HG03175 (cell line): Measurements from ENCODE around the gene ABI3BP.
A peak's percentile ranks its signal among the peaks of the same experiment; 100 is the strongest.

Source experiments
- ATAC-seq: cut with Tn5 transposase; IDR thresholded peaks from one replicate; pipeline ENCODE4 v1.9.1; 2021; ENCODE audit warnings: mild to moderate bottlenecking, moderate library complexity; ENCODE audit not compliant: unreplicated experiment

Gene ABI3BP

GRCh38 chr3:100737334-100737733, 255.9 kb downstream of the ABI3BP start:
- ATAC-seq = no peak

DNA sequence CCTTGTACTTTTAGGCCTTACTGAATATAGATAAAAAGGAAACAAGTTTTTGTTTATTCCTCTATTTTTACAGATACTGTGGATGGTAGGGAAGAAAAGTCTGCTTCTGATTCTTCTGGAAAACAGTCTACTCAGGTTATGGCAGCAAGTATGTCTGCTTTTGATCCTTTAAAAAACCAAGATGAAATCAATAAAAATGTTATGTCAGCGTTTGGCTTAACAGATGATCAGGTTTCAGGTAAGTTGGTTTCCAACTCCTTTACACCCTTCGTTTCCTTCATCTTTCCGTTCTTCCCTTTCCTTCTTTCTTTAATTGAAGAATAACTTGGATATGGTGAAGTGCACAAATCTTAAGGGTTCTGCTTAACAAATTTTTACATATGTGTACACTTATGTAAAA, 260.8 kb downstream of the ABI3BP start:
- ATAC-seq = no peak

DNA sequence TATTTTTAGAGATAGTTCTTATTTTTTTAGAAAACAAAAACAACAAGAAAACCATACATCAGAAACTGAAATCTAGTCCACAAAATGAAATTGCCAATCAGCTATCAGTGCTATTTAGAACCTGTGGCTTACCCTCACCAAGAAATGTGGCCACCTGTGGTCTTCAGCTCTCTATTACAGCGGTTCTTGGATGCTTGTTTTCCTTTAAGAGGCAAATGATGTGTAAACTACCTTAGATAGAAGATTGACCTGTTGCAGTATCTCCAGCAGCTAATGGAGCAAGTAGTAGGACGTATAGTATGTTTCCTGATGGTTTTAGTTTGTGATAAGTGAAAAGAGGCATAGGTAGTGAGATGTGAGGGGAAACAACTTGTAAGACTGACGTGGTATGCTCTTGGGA, 262.7 kb downstream of the ABI3BP start:
- ATAC-seq = no peak

GRCh38 chr3:100726706-100727105, 266.5 kb downstream of the ABI3BP start:
- ATAC-seq = no peak

GRCh38 chr3:100725935-100726513, 267.2 kb downstream of the ABI3BP start:
- no peak for ATAC-seq

DNA sequence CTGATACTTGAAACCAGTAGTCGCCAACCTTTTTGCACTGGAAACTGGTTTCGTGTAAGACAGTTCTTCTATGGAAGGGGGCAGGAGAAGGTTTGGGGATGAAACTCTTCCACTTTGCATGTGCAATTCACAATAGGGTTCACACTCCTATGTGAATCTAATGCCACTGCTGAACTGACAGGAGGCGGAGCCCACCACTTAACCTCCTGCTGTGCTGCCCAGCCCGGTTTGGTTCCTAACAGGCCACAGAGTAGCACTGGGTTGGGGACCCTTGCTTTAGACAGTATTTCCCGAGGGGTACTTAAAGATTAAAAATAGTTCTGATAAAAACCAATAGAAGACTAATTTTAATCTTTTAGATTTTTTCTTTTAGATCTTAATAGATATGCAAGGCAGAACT, 272.8 kb downstream of the ABI3BP start:
- no peak for ATAC-seq

DNA sequence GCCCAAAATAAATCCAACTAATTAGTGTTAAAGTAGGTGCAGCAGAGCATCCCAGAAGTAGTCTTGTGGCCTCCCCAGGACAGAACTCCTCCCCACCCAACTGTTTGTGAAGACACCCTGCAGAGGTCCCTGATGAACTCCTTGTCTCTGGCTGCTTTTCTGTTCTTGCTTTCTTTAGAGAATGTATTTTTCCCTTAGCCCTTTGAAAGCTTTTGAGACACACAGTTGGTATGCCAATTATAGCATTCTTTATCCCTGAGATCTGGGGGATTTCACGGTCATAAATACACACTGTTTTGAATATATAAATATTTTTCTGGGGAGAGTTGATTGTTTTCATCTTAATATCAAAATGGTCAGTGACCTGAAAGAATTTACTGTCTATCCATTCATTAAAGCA, 274.1 kb downstream of the ABI3BP start:
- no peak for ATAC-seq

DNA sequence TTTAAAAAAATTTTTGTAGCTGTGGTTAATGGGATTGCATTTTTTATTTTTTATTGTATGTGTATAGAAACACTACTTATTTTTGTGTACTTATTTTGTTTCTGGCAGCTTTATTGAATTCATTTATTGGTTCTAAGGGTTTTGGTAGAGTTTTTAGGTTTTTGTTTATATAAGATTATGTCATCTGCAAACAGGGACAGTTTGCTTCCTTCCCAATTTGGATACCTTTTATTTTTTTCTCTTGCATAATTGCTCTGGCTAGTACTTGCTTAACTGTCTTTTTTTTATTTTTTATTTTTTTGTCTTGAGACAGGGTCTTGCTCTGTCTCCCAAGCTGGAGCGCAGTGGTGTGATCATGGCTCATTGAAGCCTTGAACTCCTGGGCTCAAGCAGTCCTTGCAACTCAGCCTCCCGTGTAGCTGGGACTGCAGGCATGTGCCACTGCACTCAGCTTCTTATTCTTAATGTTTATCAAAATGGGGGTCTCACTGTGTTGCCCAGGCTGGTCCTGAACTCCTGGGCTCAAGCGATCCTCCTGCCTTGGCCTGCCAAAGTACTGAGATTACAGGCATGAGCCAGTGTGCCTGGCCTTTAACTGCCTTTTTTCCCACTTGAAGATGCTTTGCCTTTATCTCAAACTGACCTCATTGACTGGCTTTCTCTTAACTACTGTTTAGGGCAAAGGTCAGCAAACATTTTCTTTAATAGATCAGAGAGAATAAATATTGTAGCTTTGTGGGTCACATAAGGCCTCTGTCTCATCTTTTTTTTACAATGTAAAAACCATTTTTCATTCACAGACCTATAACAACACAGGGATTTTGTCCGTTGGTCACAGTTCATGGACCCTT, 275.4 kb downstream of the ABI3BP start:
- ATAC-seq = no peak

- no peak for ATAC-seq
These were observed 276.2 kb downstream of the ABI3BP start for GRCh38 chr3:100717063-100717462.

DNA sequence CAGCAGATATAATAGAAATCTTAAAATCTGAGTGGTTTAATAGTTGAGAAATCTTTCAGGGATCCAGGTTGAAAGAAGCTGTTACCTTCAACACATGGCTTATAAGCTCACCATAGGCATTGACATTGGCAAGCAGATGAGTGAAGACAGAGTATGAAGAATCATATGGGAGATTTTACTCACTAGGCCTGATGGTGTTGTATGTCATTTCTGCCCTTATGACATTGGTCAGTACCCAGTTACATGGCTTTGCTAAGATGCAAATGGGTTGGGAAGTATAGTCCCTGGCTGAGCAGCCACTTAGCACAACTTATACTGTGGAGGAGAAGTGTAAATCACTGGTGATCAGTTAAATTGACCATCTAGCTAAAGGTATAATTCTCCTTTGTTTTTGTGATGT, 278.0 kb downstream of the ABI3BP start:
- no peak for ATAC-seq

DNA sequence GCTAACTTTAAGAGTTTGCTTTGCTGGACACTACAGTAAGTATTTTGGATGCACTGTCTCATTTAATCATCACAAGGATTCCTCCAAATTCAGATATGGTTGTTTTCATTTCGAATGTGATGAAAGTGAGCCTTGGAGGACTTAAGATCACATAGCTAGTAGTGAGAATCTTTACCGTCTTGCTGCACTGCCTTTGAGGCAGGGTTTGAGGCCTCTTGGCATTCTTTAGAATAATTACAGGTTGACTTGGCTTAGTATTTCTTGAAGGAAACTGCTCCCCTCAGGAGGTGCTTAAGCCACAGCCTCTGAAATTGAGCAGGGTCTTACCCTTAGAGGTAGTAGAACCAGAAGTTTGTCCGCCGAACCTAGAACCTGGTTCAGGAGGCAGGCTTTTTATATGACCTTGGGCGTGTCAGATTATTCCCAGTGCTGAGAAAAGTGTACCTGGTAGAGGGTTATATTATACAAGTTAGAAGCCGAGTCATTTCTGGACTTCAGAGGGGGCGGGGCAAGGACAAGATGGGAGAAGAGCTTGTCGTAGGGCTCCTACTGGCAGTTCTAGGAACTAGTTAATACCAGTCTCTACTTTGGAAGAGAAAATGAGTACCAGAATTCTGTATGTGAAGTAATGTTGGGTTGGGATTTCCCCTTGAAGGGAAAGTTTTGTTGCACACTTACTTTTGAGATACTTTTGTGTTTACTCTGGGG, 282.8 kb downstream of the ABI3BP start:
- peak; percentile 44 for ATAC-seq

GRCh38 chr3:100709842-100710260, 283.4 kb downstream of the ABI3BP start:
- ATAC-seq = no peak

DNA sequence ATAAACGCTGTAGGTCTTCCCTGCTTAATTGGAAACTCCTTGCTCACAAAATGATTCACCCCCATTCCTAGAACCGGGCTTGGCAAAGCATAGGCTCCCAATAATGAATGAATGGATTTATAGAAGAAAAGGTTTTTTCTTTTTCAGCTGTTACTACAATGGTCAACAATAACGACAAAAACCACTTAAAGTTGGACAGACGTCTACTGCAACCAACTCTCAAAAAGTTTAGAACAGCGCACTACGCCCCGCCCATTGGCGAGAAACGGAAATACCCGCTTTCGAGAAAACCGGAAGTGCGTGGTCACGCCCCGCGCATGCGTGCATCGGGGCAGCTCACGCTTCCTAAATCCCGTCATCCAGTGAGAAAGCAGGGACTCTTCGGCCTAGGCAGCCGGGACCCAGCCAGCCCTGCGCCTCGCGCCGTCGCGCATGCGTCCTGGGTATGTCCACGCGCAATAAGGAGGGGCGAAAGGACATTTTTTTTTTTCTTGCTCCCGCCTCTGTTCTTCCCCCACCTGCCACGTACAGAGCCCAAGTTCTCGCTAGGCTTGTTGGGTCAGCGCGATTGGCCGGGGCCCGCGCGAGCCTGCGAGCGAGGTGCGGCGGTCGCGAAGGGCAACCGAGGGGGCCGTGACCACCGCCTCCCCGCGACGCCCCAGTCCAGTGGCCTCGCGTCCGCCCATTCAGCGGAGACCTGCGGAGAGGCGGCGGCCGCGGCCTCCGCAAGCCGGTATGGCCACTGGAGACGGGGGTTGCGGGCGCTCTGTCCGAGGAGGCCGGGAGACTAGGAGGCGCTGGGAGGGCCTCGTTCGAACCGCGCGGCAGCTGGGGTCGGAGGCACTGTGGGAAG, 284.0 kb downstream of the ABI3BP start, which contains the start of gene TFG:
TFG (plus strand) TSS at position 506 of the 853 bp plus-strand sequence. CDS start 4,192 bp downstream, outside the sequence.
- ATAC-seq = peak; percentile 95

- ATAC-seq = no peak
These were observed 284.6 kb downstream of the ABI3BP start for GRCh38 chr3:100708644-100708988.

- no peak for ATAC-seq
These were observed 286.9 kb downstream of the ABI3BP start for GRCh38 chr3:100706365-100706764.

GRCh38 chr3:100703865-100704264, 289.4 kb downstream of the ABI3BP start:
- ATAC-seq = no peak

DNA sequence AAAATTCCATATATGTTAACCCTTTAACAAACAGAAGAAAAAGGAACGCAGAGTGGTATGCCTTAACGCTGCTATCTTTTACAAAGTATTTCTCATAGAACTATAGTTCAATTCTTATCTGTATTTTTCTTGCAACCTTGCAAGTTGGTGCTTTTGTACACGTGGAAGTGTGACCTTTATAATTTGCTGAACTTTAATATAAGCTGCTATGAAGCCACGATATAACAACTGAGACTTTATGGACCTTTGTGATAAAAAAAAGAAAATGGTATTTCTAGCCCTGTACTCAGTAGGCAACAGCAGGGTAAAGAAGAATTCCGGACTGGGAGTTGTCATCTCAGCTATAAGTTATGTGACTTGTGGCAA, 290.3 kb downstream of the ABI3BP start:
- ATAC-seq = no peak

- ATAC-seq = no peak
These were observed 290.9 kb downstream of the ABI3BP start for GRCh38 chr3:100702082-100702979.

DNA sequence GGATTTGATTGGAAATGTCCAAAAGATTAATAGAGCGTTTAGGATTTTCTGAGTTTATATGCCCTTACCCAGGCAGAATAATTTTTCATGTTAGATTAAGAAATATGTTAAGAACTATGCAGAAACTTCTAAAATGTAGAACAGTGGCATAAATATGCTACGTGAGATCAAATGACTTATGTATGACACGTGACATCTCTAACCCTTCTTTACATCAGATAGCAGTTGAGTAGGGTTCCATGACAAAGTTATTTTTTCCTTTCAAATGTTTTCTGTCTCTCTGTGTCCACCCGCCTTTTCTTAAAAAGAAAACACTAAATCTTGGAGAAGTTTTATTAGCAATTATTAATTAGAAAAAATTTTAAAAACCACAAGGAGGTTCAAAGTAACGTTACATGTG, 292.5 kb downstream of the ABI3BP start:
- ATAC-seq = no peak
